GM12892 (cell line): Measurements from ENCODE around the gene PDE6H.

ENCODE experiments used
- DNase-seq: peaks from one replicate; pipeline ENCODE4 v3.0.0; 2011; ENCODE audit not compliant: insufficient read length
- FAIRE-seq: peaks from 2 replicates; lab custom pipeline; 2011; peaks lifted over from hg19 to GRCh38; lab: Jason Lieb, UNC
- POLR2A ChIP-seq: IDR thresholded peaks from 2 replicates; pipeline ENCODE4 v1.6.1; 2011; ENCODE audit warnings: low read depth, low read length, control low read depth
- POLR2AphosphoS5 ChIP-seq: IDR thresholded peaks from 2 replicates; pipeline ENCODE4 v1.6.1; 2011; ENCODE audit warnings: low read depth, low read length, control low read depth
- TAF1 ChIP-seq: IDR thresholded peaks from 2 replicates; pipeline ENCODE4 v1.6.1; 2011; ENCODE audit warnings: low read depth, mild to moderate bottlenecking, control low read depth, low read length, borderline replicate concordance

Gene PDE6H

GRCh38 chr12:14937014-14937413 lies 35.8 kb upstream of the PDE6H start:
- DNase-seq: no peak
- FAIRE-seq: no peak
- no peak for TF ChIP-seq POLR2AphosphoS5
- TF ChIP-seq TAF1: no peak
- no peak for TF ChIP-seq POLR2A

- DNase-seq (no peak), FAIRE-seq (peak; percentile 63)
These were observed 35.2 kb upstream of the PDE6H start for GRCh38 chr12:14937689-14938088.

GRCh38 chr12:14938301-14938700 lies 34.5 kb upstream of the PDE6H start, which contains the start of gene ERP27:
ERP27 (minus strand) TSS chr12:14938537; CDS start chr12:14938508, 29 bp downstream.
- FAIRE-seq: no peak
- DNase-seq: no peak
- no peak for TF ChIP-seq POLR2AphosphoS5
- no peak for TF ChIP-seq POLR2A
- TF ChIP-seq TAF1: no peak

More at GRCh38 chr12:14937689-14938088, 35.2 kb upstream of the PDE6H start:
- TF ChIP-seq POLR2A (no peak), POLR2AphosphoS5 (no peak), TAF1 (no peak)

- no peak for DNase-seq
- no peak for FAIRE-seq
- TF ChIP-seq POLR2AphosphoS5 (no peak; the same call in none of the 2 replicates), POLR2A (peak; percentile 32; the same call in 1 of the 2 replicates), TAF1 (no peak)
These were observed 31.5 kb upstream of the PDE6H start for GRCh38 chr12:14941369-14941768.

GRCh38 chr12:14942196-14942931 lies 30.5 kb upstream of the PDE6H start:
- FAIRE-seq (no peak), DNase-seq (no peak)
- TF ChIP-seq POLR2A: peak; percentile 17; the same call in 1 of the 2 replicates
- TF ChIP-seq POLR2AphosphoS5: no peak

GRCh38 chr12:14946162-14946561 lies 26.7 kb upstream of the PDE6H start:
- no peak for TF ChIP-seq TAF1
- no peak for TF ChIP-seq POLR2AphosphoS5
- TF ChIP-seq POLR2A: no peak
- DNase-seq (no peak), FAIRE-seq (no peak)

GRCh38 chr12:14946861-14947260 lies 26.0 kb upstream of the PDE6H start:
- no peak for DNase-seq
- TF ChIP-seq POLR2AphosphoS5 (no peak), POLR2A (no peak), TAF1 (no peak)
- FAIRE-seq: no peak

GRCh38 chr12:14948672-14949071 lies 24.2 kb upstream of the PDE6H start:
- peak; percentile 96 for TF ChIP-seq POLR2AphosphoS5
- peak; percentile 87 for TF ChIP-seq TAF1
- peak; percentile 93 for TF ChIP-seq POLR2A
- DNase-seq (no peak), FAIRE-seq (peak; percentile 98)

GRCh38 chr12:14949631-14950030 lies 23.2 kb upstream of the PDE6H start:
- TF ChIP-seq POLR2AphosphoS5: no peak
- no peak; the same call in 1 of the 2 replicates for TF ChIP-seq POLR2A
- TF ChIP-seq TAF1: no peak
- DNase-seq: no peak
- FAIRE-seq: no peak

- TF ChIP-seq TAF1: no peak
- peak; percentile 31; the same call in 1 of the 2 replicates for TF ChIP-seq POLR2A
- no peak; the same call in 1 of the 2 replicates for TF ChIP-seq POLR2AphosphoS5
- no peak for DNase-seq
- peak; percentile 97 for FAIRE-seq
These were observed 22.4 kb upstream of the PDE6H start for GRCh38 chr12:14950421-14950820.

- FAIRE-seq (peak; percentile 88), DNase-seq (no peak)
- TF ChIP-seq POLR2AphosphoS5 (no peak), TAF1 (no peak), POLR2A (no peak)
These were observed 21.7 kb upstream of the PDE6H start for GRCh38 chr12:14950982-14951746.

- no peak for TF ChIP-seq POLR2A
- TF ChIP-seq POLR2AphosphoS5: no peak
- no peak for TF ChIP-seq TAF1
- peak; percentile 5 for FAIRE-seq
These were observed 21.0 kb upstream of the PDE6H start for GRCh38 chr12:14951851-14952250.

More at GRCh38 chr12:14951851-14952250, 21.0 kb upstream of the PDE6H start:
- no peak for DNase-seq
